ENCODE results near the gene TKFC. TPM values are rescaled to one million over a fixed set of nuclear protein-coding genes. Genes with fewer than 3 reads are reported as not detected.

TKFC gene
- total and polyA plus RNA-seq, 2 experiments from 2014 or later: 39.8 to 44.6 TPM

- Histone ChIP-seq H3F3A (ENCODE audit: insufficient read depth) (peaks cover 21% of the 10 kb centered on the region), H3K9ac (no peak overlapping the region), H3K27me3 (replicated peaks; ENCODE audit: insufficient read depth) (no peaks in the 10 kb centered on the region), H3K9me2 (ENCODE audit: insufficient read depth) (no peaks in the 10 kb centered on the region), H2AFZ (no peak overlapping the region), H3K36me3 (ENCODE audit: low read depth) (peaks cover 26% of the 10 kb centered on the region; the same call in 1 of the 2 replicates), H4K20me1 (ENCODE audit: insufficient read depth) (no peaks in the 10 kb centered on the region), H3K79me2 (ENCODE audit: insufficient read depth) (peaks cover 9% of the 10 kb centered on the region), H3K9me3 (ENCODE audit: low read depth) (no peaks in the 10 kb centered on the region), H3K4me1 (ENCODE audit: insufficient read depth) (peaks cover 25% of the 10 kb centered on the region), H3K27ac (peak overlapping the region; percentile 82), H3K4me2 (ENCODE audit: unreplicated experiment) (no peak overlapping the region), H3K4me3 (no peak overlapping the region)
- in situ Hi-C loops (cut with MboI): no loop called here
- DNase-seq: no peak
- WGBS, 2 experiments (ENCODE audit: low coverage in 1 of 2, low lambda C conversion rate in 2 of 2, missing lambda C conversion rate in 2 of 2): 87 to 88% methylated on average over 7 of the region's 7 CpGs
- TF ChIP-seq EZH2phosphoT487 (IDR thresholded peaks at IDR 0.05; ENCODE audit: insufficient read depth, low read depth) (no peak), EZH2 (IDR thresholded peaks at IDR 0.05; ENCODE audit: insufficient read depth, poor library complexity, severe bottlenecking) (no peak)
Measured at GRCh38 chr11:61368646-61369045, 35.6 kb downstream of the TKFC start.

GRCh38 chr11:61369372-61370348, 36.6 kb downstream of the TKFC start:
- peaks cover 25% of the 10 kb centered on the region for H3K4me1 ChIP-seq (ENCODE audit: insufficient read depth)
- H3K27me3 ChIP-seq (replicated peaks; ENCODE audit: insufficient read depth): no peaks in the 10 kb centered on the region
- peaks cover 26% of the 10 kb centered on the region; the same call in 1 of the 2 replicates for H3K36me3 ChIP-seq (ENCODE audit: low read depth)
- in situ Hi-C loops (cut with MboI): no loop called here
- H3K4me2 ChIP-seq (ENCODE audit: unreplicated experiment): peak overlapping the region; percentile 21
- H3K9me3 ChIP-seq (ENCODE audit: low read depth): no peaks in the 10 kb centered on the region
- no peaks in the 10 kb centered on the region for H4K20me1 ChIP-seq (ENCODE audit: insufficient read depth)
- no peak overlapping the region for H3K4me3 ChIP-seq
- peak; percentile 84 for DNase-seq
- H3K9me2 ChIP-seq (ENCODE audit: insufficient read depth): no peaks in the 10 kb centered on the region
- H3K27ac ChIP-seq: peak overlapping the region; percentile 82
- TF ChIP-seq EZH2phosphoT487 (IDR thresholded peaks at IDR 0.05; ENCODE audit: insufficient read depth, low read depth) (no peak), EZH2 (IDR thresholded peaks at IDR 0.05; ENCODE audit: insufficient read depth, poor library complexity, severe bottlenecking) (no peak)
- WGBS, 2 experiments (ENCODE audit: low coverage in 1 of 2, low lambda C conversion rate in 2 of 2, missing lambda C conversion rate in 2 of 2): 70 to 73% methylated on average over 9 of the region's 9 CpGs
- H3F3A ChIP-seq (ENCODE audit: insufficient read depth): peaks cover 21% of the 10 kb centered on the region
- peak overlapping the region; percentile 49 for H3K9ac ChIP-seq
- H2AFZ ChIP-seq: no peak overlapping the region
- H3K79me2 ChIP-seq (ENCODE audit: insufficient read depth): no peaks in the 10 kb centered on the region

GRCh38 chr11:61370349-61371005, 37.4 kb downstream of the TKFC start:
- Histone ChIP-seq H3K79me2 (ENCODE audit: insufficient read depth) (no peaks in the 10 kb centered on the region), H3K36me3 (ENCODE audit: low read depth) (peaks cover 27% of the 10 kb centered on the region; the same call in 1 of the 2 replicates), H3F3A (ENCODE audit: insufficient read depth) (peaks cover 21% of the 10 kb centered on the region), H3K9ac (peak overlapping the region; percentile 49; the same call in 1 of the 2 replicates), H3K9me3 (ENCODE audit: low read depth) (no peaks in the 10 kb centered on the region), H3K4me3 (no peak overlapping the region), H2AFZ (no peak overlapping the region), H3K4me1 (ENCODE audit: insufficient read depth) (peaks cover 25% of the 10 kb centered on the region), H4K20me1 (ENCODE audit: insufficient read depth) (no peaks in the 10 kb centered on the region), H3K27ac (peak overlapping the region; percentile 82), H3K4me2 (ENCODE audit: unreplicated experiment) (peak overlapping the region; percentile 21), H3K27me3 (replicated peaks; ENCODE audit: insufficient read depth) (no peaks in the 10 kb centered on the region), H3K9me2 (ENCODE audit: insufficient read depth) (no peaks in the 10 kb centered on the region)
- in situ Hi-C loops (cut with MboI): no loop called here
- no peak for TF ChIP-seq EZH2 (IDR thresholded peaks at IDR 0.05; ENCODE audit: insufficient read depth, poor library complexity, severe bottlenecking)
- TF ChIP-seq EZH2phosphoT487 (IDR thresholded peaks at IDR 0.05; ENCODE audit: insufficient read depth, low read depth): no peak
- no peak for DNase-seq
- 96 to 98% methylated on average over 8 of the region's 8 CpGs for WGBS, 2 experiments (ENCODE audit: low coverage in 1 of 2, low lambda C conversion rate in 2 of 2, missing lambda C conversion rate in 2 of 2)

- H3K4me1 ChIP-seq (ENCODE audit: insufficient read depth): peaks cover 21% of the 10 kb centered on the region
- no peak for TF ChIP-seq EZH2 (IDR thresholded peaks at IDR 0.05; ENCODE audit: insufficient read depth, poor library complexity, severe bottlenecking)
- no peak for TF ChIP-seq EZH2phosphoT487 (IDR thresholded peaks at IDR 0.05; ENCODE audit: insufficient read depth, low read depth)
- peaks cover 25% of the 10 kb centered on the region; the same call in 1 of the 2 replicates for H3K36me3 ChIP-seq (ENCODE audit: low read depth)
- H3K79me2 ChIP-seq (ENCODE audit: insufficient read depth): no peaks in the 10 kb centered on the region
- H3K4me2 ChIP-seq (ENCODE audit: unreplicated experiment): no peak overlapping the region
- no peak overlapping the region for H2AFZ ChIP-seq
- no peak for DNase-seq
- in situ Hi-C loops (cut with MboI): no loop called here
- no peaks in the 10 kb centered on the region for H3K9me2 ChIP-seq (ENCODE audit: insufficient read depth)
- H3K27me3 ChIP-seq (replicated peaks; ENCODE audit: insufficient read depth): no peaks in the 10 kb centered on the region
- 86 to 90% methylated on average over 8 of the region's 8 CpGs for WGBS, 2 experiments (ENCODE audit: low coverage in 1 of 2, low lambda C conversion rate in 2 of 2, missing lambda C conversion rate in 2 of 2)
- no peak overlapping the region for H3K9ac ChIP-seq
- no peak overlapping the region for H3K27ac ChIP-seq
- H3K4me3 ChIP-seq: no peak overlapping the region
- peaks cover 41% of the 10 kb centered on the region for H3F3A ChIP-seq (ENCODE audit: insufficient read depth)
- H3K9me3 ChIP-seq (ENCODE audit: low read depth): no peaks in the 10 kb centered on the region
- no peaks in the 10 kb centered on the region for H4K20me1 ChIP-seq (ENCODE audit: insufficient read depth)
Measured at GRCh38 chr11:61372659-61373420, 39.8 kb downstream of the TKFC start.
